ENCODE measurements around the gene NT5C1B.

GRCh38 chr2:18566145-18566769, 23.1 kb downstream of the NT5C1B start:
- TF ChIP-seq, protein P1, sequence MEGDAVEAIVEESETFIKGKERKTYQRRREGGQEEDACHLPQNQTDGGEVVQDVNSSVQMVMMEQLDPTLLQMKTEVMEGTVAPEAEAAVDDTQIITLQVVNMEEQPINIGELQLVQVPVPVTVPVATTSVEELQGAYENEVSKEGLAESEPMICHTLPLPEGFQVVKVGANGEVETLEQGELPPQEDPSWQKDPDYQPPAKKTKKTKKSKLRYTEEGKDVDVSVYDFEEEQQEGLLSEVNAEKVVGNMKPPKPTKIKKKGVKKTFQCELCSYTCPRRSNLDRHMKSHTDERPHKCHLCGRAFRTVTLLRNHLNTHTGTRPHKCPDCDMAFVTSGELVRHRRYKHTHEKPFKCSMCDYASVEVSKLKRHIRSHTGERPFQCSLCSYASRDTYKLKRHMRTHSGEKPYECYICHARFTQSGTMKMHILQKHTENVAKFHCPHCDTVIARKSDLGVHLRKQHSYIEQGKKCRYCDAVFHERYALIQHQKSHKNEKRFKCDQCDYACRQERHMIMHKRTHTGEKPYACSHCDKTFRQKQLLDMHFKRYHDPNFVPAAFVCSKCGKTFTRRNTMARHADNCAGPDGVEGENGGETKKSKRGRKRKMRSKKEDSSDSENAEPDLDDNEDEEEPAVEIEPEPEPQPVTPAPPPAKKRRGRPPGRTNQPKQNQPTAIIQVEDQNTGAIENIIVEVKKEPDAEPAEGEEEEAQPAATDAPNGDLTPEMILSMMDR (IDR thresholded peaks at IDR 0.05) = no peak
- TF ChIP-seq POLR2A (IDR thresholded peaks at IDR 0.05) = no peak

All from Peyer's patch (tissue), 4 donors.